Stimulated activated CD8-positive, alpha-beta memory T cell treated with anti-CD3 and anti-CD28 coated beads, Interleukin-2, amount 100 ng/mL, for 1 hour (primary cell): Measurements from ENCODE around the gene PPM1L.
"Not testable (repeated sequence)": the region's sequence is repeated elsewhere in the genome, so short reads cannot be mapped to it uniquely, and the experiment has no call there.

Experiments
- DNase-seq, 2 donors: peaks; one replicate each; pipeline ENCODE4 v3.0.0-alpha.2; 2020; ENCODE audit warnings: low read depth in 2 of 2

PPM1L gene

GRCh38 chr3:160755776-160756304, at the start of gene PPM1L:
PPM1L (plus strand) TSS chr3:160756231.
- peak; percentile 32 to 36 for DNase-seq

GRCh38 chr3:160707187-160707794, 48.7 kb upstream of the PPM1L start:
- DNase-seq, result no peak

GRCh38 chr3:160709477-160710182, 46.4 kb upstream of the PPM1L start:
- DNase-seq, result no peak

GRCh38 chr3:160713144-160713543, 42.9 kb upstream of the PPM1L start:
- DNase-seq, result not testable (repeated sequence)

- no peak for DNase-seq
Measured at GRCh38 chr3:160719710-160720109, 36.3 kb upstream of the PPM1L start.

- no peak for DNase-seq
Measured at GRCh38 chr3:160720123-160720746, 35.8 kb upstream of the PPM1L start.

GRCh38 chr3:160722331-160722730, 33.7 kb upstream of the PPM1L start:
- DNase-seq, result no peak

GRCh38 chr3:160725338-160725737, 30.7 kb upstream of the PPM1L start:
- DNase-seq, result no peak

GRCh38 chr3:160735826-160736225, 20.2 kb upstream of the PPM1L start:
- no peak for DNase-seq

- DNase-seq, result no peak
Measured at GRCh38 chr3:160738048-160738447, 18.0 kb upstream of the PPM1L start.

GRCh38 chr3:160739079-160739478, 17.0 kb upstream of the PPM1L start:
- DNase-seq, result no peak

- DNase-seq, result no peak
Measured at GRCh38 chr3:160746976-160747375, 9.1 kb upstream of the PPM1L start.

GRCh38 chr3:160747422-160747821, 8.6 kb upstream of the PPM1L start:
- no peak for DNase-seq

- no peak for DNase-seq
Measured at GRCh38 chr3:160748231-160748630, 7.8 kb upstream of the PPM1L start.

GRCh38 chr3:160748787-160749186, 7.2 kb upstream of the PPM1L start:
- no peak for DNase-seq

GRCh38 chr3:160753953-160754352, 2.1 kb upstream of the PPM1L start:
- no peak for DNase-seq

- no peak for DNase-seq
Measured at GRCh38 chr3:160754371-160754854, 1.6 kb upstream of the PPM1L start.

GRCh38 chr3:160754855-160755747, 930 bp upstream of the PPM1L start:
- DNase-seq, result peak; percentile 80 to 83

- no peak for DNase-seq
Measured at GRCh38 chr3:160757233-160758106, 1.4 kb downstream of the PPM1L start.

- no peak for DNase-seq
Measured at GRCh38 chr3:160758929-160759577, 3.0 kb downstream of the PPM1L start.
